HG03108 (cell line): ENCODE results near the gene CSTA.
A peak's percentile ranks its signal among the peaks of the same experiment; 100 is the strongest.

Experiments used
- ATAC-seq: cut with Tn5 transposase; IDR thresholded peaks from one replicate; pipeline ENCODE4 v1.9.1; 2021; ENCODE audit warnings: moderate library complexity; ENCODE audit not compliant: unreplicated experiment

Gene CSTA

DNA sequence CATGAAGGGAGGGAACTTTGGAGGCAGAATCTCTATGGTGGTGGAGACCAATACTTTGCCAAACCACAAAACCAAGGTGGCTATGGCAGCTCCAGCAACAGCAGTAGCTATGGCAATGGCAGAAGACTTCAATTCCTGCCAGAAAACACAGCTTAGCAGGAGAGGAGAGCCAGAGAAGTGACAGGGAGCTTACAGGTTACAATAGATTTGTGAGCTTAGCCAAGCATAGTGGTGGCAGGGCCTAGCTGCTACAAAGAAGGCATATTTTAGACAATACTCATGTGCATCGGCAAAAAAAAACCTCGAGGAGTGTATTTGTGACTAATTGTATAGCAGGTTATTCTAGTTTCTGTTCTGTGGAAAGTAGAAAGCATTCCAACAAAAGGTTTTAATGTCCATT lies 6.4 kb upstream of the CSTA start:
- ATAC-seq, result no peak

DNA sequence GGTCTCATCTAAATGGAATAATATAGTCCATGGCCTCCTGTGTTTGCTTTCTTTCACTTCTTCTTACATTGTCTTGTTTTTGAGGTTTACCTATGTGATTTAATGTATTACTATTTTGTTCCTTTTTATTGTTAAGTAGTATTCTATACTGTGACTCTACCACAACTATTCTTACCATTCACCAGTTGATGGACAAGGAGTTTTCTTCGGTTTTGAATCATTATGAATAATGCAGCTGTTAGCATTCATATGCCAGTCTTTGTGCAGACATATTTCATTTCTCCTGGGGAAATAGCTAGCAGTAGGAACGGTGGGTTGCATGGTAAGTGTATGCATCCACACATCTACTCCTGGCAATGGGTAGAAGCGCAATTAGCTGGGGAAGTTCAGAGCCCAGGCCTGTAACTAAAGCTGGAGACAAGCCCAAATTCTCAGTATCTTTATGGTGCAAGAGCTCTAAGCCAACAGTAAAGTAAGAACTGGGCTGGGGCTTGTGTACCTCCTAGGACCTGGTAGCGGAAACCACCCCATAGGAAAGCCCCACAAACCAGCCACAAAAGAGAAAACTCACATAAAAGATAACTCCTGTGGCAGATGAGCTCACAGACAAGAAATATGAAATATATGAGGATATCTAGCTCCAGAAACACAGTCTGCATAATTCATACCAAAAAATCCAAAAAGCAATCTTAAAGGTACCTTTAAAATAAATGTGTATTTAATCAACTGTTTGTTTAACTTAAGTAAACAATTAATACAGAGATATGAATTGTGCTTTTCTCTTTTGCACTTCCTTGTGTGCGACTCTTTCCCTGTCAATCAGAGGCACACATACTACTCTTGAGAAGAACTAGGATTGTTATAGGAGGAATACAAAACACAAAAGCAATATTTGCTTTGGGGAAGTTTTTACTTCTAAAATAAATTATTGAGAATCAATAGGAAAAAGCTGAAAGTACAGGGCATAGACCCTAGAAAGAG lies 2.7 kb upstream of the CSTA start:
- ATAC-seq, result peak; percentile 60

DNA sequence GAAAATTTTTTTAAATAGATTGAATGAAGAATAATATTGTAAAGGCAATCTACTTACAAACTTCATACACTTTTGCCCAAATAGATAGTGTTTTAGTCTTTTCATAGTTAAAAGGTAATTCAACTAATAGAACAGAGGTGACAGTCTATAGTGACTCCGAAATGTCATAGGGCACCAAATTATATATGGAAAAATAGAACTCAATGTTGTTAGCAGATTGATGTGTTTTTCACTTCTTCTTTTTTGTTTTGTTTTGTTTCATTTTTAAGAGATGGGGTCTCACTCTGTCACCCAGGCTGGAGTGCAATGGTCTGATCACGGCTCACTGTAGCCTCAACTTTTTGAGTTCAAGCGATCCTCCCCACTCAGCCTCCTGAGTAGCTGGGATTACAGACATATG lies 721 bp downstream of the CSTA start:
- no peak for ATAC-seq

DNA sequence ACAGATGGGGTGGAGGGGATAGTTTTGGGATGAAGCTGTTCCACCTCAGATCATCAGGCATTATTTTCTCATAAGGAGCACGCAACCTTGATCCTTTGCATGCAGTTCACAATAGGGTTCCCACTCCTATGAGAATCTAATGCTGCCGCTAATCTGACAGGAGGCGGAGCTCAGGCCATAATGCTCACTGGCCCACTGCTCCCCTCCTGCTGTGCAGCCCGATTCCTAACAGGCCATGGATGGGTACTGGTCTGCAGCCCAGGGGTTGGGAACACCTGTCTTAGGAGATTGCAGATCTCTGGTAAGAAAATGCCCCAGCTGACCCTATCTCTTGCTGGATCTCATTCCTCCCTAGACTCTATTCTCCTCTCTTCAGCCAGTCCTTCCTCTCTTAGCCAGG lies 6.8 kb downstream of the CSTA start:
- ATAC-seq, result no peak

DNA sequence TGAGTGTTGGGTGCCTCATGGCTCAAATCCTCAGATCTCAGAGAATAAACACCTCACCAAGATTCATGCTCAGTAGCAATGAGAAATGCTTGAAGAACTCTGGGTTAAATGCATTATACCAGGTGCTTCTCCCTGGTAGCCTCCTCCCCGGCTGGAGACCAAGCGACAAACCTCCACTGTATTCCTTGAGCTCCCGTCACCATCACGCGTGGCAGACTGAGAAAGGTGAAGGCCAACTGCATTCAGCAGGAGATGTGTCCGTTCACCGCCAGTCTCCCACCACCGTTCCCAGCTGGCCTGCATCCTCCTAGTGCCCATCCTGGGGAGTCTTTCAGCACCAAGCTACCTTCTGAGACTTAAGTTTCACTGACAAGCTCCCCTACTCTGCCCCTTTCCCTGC lies 7.5 kb downstream of the CSTA start:
- no peak for ATAC-seq

DNA sequence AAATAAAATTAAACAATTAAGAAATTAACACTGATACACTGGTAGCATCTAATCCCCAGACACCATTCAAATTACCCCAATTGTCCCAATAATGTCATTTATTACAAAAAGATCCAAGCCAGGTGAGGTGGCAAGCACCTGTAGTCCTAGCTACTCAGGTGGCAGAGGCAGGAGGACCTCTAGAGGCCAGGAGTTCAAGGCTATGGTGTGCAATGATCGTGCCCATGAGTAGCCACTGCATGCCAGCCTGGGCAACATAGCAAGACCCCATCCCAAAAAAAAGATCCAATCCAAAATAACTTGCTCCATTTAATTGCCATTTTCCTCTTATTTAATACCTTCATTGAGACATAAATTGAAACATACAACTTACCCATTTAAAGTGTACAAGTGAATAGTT lies 17.8 kb downstream of the CSTA start:
- no peak for ATAC-seq

DNA sequence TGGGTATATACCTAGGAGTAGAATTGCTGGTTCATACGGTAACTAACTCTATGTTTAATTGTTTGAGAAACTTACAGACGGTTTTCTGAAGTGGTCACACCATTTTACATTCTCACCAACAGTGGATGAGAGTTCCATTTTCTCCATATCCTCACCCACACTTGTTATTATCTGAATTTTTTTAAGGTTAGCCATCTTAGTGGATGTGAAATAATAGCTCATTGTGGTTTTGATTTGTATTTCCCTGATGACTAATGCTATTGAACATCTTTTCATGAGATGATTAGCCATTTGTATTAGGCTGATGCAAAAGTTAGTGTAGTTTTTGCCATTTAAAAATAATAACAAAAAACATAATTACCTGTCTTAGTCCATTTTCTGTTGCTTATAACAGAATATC lies 18.6 kb downstream of the CSTA start:
- no peak for ATAC-seq

DNA sequence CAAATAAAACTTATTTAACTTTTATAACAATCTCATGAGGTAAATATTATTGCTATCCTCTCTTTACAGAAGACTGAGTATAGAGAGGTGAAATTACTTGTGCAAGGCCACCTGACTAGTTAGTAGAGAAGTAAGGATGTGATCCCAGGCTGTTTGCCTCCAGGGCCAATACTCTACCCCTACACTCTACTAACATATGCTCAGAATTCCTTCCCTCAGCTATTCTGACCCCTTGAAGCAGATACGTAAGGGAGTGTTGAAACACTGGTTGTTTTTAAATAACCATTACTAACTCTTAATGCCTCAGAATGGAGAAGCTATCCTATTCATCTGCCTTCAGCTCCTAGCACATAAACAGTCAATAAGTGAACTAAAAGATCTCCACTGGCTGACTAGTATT lies 24.1 kb downstream of the CSTA start:
- ATAC-seq, result no peak

DNA sequence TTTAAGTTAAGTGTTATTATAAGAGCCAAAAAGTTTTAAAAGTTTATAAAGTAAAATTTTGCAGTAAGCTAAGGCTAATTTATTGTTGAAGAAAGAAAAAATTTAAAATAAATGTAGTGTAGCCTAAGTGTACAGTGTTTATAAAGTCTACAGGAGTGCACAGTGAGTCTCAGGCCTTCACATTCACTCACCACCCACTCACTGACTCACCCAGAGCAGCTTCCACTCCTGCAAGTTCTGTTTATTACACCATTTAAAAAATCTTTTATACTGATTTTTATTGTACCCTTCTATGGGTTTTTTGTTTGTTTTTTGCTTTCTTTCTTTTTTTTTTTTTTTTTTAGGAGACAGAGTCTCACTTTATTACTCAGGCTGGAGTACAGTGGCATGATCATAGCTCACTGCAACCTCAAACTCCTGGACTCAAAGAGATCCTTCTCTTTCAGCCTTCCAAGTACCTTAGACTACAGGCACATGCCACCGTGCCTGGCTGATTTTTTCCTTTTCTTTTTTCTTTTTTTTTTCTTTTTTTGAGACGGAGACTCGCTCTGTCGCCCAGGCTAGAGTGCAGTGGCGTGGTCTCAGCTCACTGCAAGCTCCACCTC lies 25.9 kb downstream of the CSTA start:
- no peak for ATAC-seq

DNA sequence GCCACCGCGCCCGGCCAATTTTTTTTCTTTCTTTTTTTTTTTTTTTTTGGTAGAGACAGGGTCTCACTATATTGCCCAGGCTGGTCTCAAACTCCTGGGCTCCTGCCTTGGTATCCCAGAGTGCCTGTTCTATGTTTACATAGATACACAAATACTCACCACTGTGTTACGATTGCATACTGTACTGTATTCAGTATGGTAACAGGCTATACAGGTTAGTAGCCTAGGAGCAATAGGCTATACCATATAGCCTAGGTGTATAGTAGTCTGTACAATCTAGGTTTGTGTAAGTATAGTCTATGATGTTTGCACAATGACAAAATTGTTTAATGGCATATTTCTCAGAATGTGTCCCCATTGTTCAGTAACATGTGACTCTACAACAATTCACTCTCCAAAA lies 26.6 kb downstream of the CSTA start:
- no peak for ATAC-seq

DNA sequence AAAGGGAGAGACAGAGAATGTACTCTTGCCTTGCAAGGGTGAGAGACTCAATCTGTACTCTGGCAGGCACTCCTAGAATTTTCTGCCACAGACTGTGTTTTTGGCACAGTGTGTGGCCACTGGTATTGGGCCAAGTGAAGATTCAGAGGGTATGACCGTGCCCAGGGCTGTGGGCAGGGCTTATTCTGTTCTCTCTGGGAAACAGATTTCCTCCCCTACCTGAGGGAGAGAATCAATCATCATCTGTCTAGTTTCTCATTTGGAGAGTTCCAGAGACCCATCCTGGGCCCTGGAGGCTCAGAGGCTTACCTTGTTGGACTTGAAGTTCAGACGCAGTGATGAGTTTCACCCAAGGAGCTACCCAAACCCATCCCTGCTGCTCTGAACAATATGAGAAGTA lies 28.2 kb downstream of the CSTA start:
- no peak for ATAC-seq

DNA sequence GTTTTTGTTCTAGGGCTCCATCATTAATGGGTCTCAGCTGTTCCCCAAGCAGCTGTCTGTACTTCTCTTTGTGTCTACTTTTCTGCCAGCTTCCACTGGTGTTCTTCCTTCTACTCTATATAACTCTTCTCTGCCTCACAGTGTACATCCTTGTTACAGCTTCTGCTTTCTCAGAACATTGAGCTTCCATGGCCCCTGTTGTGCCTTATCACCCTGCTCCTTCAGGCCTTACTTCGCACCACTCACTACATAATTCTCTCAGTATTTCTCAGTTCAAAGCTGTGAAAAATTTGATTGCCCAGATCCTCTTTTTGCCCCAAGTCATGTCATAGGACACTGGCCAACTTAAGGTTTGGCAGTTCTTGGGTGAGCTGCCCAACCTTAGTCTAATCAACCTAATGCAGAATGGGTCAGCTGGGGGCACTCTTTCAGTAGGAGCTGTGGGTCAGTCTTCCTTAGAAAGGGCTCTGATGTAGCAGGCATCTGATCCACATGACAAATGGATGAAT lies 28.9 kb downstream of the CSTA start:
- no peak for ATAC-seq

DNA sequence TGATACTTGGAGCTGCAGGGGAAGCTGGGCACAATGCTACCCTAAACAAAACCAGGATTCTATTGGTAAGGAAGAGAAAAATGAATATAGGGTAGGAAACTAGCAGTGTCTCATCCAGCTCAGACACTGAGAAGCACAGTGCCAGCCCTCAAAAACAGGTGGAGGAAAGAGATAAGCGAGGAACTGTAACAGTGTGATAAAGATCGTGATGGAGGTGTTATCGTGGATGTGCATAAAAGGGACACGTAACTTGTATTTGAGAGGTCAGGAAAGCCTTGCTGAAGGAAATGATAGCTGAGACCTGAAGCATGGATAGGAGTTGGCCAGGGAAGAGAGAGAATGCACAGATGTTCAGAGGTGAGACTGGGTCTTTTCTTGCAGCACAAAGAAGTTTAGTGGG lies 30.6 kb downstream of the CSTA start:
- ATAC-seq, result no peak

DNA sequence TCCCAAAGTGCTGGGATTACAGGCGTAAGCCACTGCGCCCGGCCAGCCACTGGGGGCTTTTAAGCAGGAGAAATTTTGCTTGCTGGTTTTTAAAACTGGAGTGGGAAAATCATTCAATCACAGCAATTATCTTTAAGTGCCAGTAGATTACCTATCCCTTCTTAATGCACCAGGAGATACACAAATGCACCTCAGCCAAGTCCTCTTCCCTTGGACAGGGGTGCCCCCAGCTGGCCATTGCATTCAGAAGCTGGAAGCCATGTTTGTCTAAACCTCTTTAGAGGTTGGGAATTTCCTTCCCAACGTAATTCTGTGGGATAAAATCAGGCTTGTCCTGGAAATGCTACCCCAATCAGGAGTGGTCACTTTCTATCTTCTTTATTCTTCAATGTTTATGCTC lies 31.4 kb downstream of the CSTA start:
- ATAC-seq, result no peak

DNA sequence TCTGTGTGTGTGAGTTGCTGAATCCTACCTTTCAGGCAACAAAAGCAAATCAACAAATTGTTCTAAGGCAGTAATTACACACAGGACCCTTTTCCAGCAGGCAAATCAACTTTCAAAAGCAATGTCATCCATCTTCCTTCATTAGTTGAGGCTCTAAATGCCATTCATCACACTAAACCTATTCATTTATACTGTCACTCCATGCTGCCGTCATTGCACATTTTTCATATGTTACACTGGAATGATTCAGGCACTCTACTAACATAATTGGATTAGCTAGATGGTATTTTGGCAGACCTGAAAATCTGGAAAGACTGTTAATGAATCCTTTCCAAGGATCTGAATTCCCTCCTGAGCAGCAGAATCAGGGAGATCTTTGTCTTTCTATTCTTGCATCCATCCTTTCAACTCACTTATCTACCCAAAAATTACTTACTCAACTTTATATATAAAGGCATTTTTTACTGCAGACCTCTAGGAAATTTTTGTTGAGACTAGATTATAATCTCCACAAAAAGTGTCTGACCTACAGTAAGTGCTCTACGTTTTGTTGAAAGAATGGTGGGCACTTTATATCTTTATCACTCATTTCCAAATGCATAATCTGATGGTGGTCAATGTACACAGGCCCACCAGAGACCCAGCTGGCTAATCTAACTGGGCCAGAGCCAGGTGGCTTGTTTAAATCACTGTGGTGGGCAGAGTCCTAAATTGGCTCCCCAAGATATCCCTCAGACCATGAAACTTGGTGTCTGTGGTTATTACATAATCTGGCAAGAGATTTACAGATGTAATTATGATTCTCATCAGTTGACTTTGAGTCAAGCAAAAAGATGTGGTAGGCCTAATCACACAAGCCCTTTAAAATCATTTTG lies 33.0 kb downstream of the CSTA start:
- no peak for ATAC-seq

DNA sequence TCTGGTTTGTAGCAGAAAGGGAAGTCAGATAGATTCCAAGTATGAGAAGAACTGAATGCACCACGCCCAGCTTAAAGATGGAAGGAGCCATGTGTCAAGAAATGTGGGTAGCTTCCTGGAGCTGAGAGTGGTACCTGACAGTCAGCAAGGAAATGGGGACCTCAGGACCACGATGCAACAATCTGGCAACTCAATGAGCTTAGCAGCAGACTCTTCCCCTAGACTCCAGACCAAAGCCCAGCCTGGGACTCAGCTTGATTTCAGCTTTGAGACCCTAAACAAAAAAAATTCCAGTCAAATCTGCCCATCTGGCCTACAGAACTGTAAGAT lies 33.6 kb downstream of the CSTA start:
- ATAC-seq, result no peak

DNA sequence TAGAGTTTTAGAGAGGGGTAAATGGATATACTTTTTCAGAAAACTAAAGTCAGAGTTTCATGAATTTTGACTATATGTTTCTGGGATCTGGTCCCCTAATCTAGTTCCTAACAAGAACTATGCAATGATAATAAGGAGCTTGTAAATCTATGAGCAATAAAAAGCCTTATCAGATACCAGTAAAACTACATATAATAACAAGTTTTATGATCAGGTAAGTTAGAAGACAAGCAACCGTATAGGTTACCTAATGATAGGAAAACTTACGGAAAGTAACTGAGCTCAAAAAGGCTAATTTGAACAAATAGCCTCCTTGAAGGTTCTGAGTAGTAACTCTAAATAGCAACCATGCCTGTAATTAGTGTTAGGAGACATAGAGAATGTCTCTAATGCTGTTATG lies 37.0 kb downstream of the CSTA start:
- no peak for ATAC-seq

DNA sequence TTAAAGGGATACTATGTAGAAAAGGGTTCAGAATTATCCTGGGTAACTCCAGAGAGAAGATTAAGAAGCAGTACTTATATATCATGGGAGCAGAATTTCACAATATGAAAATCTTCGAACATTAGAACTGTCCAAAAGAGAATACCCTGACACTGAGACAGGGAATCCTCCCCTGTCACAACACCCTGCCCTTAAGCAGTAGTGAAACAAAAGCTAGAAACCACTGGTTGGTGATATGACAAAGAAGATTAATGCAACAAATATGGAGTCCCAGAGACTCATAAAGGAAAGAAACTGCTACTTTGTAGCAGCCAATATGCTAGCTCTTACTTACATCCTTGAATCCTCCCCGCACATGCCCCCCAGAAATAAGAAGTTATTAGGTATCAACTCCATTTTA lies 39.4 kb downstream of the CSTA start:
- ATAC-seq, result no peak

DNA sequence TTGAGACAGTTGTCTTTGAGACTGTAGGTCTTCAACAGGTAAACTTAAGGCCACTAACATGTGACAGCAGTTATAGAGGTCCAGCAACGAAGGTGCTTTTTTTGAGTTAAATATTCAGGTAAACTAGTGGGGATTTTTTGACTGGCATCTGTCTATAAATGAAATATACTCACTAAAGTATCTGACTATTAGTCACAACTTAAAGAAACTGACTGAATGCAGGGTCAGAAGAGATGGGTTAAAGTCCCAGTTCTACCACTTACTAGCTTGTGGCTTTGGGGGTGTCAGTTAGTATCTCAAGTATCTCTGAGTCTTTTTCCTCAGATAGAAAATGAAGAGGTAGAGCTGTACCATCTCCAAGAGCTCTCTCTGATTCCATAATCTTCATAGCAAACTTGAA lies 40.0 kb downstream of the CSTA start:
- ATAC-seq, result peak; percentile 24

DNA sequence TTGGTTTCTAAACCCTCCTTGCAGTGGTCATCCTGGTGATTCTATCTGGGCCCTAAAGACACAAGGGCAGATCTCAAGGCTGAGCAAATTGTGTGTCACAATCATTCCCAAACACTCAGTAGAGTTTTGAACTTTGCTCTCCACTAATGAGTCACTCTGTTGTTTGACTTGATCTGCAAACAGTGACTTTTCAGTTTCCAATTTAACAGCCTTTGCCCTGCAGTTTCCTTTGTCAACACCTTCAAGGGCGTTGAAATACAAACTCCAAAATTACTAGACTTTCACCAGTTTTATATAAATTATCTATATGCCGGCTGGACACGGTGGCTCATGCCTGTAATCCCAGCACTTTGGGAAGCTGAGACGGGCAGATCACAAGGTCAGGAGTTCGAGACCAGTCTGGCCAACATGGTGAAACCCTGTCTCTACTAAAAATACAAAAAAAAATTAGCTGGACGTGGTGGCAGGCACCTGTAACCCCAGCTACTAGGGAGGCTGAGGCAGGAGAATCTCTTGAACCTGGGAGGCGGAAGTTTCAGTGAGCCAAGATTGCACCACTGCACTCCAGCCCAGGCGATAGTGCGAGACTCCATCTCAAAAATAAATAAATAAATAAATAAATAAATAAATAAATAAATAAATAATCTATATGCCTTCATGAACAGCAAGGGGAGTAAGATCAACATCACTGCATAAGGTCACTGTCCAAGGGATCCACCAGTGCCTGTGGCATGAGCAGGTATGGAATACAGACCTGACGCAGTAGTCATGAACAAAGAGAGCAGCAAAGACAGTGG lies 40.7 kb downstream of the CSTA start:
- ATAC-seq, result peak; percentile 95

DNA sequence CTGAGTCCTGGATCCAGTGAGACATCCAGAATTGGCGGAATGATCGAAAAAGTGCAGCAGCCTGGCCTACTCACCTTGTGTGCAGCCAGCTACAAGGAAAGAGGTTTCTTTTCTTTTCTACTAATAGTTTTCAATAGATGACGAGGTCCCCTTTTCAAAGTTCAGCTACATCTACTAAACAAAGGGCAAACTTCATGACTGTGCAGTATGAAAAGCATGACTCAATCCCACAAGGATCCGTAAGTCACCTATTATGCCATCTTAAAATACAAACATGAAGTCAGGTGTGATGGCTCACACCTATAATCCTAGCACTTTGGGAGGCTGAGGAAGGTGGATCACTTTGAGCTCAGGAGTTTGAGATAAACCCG lies 41.3 kb downstream of the CSTA start:
- no peak for ATAC-seq
